Activated naive CD4-positive, alpha-beta T cell treated with anti-CD3 and anti-CD28 coated beads, Interleukin-2, amount 10 ng/mL, durations not matched to agents 7 days and 5 days (primary cell): ENCODE measurements around the gene IQCC.
A peak's percentile ranks its signal among the peaks of the same experiment; 100 is the strongest.
"Not testable (repeated sequence)": the region's sequence is repeated elsewhere in the genome, so short reads cannot be mapped to it uniquely, and the experiment has no call there.

ENCODE experiments used
- CTCF ChIA-PET: fragments of 350-600 bp; sonication (Branson Sonifier 250); formaldehyde crosslinking; loops from one replicate; lab custom pipeline; 2021; ENCODE audit warnings: antibody characterized with exemption; lab: Charles Lee
- DNase-seq: peaks from one replicate; pipeline ENCODE4 v3.0.0-alpha.2; 2020
- H3K27ac Mint-ChIP-seq: one replicate; pipeline ENCODE4 v1.8.0; 2021; ENCODE audit warnings: mild to moderate bottlenecking, moderate library complexity, mixed read lengths
- H3K27me3 Mint-ChIP-seq: one replicate; pipeline ENCODE4 v1.8.0; 2021; ENCODE audit warnings: mild to moderate bottlenecking, mixed read lengths
- H3K36me3 Mint-ChIP-seq: one replicate; pipeline ENCODE4 v1.8.0; 2021; ENCODE audit warnings: mixed read lengths
- H3K4me1 Mint-ChIP-seq: one replicate; pipeline ENCODE4 v1.8.0; 2021; ENCODE audit warnings: mixed read lengths
- H3K4me3 Mint-ChIP-seq: one replicate; pipeline ENCODE4 v1.8.0; 2021; ENCODE audit warnings: mild to moderate bottlenecking, moderate library complexity, mixed read lengths
- H3K9me3 Mint-ChIP-seq: one replicate; pipeline ENCODE4 v1.8.0; 2021; ENCODE audit warnings: mixed read lengths

Gene IQCC

GRCh38 chr1:32205401-32206370 lies at the start of gene IQCC:
Gene IQCC (plus strand): TSS chr1:32205671. CDS start chr1:32205682, 11 bp downstream.
- H3K27ac Mint-ChIP-seq = peak within 1 kb of the TSS; percentile 82
- H3K36me3 Mint-ChIP-seq = peaks cover 25% of the 10 kb centered on the region
- peaks cover 50% of the 10 kb centered on the region for H3K4me1 Mint-ChIP-seq
- peak within 1 kb of the TSS; percentile 85 for H3K4me3 Mint-ChIP-seq
- peak; percentile 90 for DNase-seq
- no peaks in the 10 kb centered on the region for H3K27me3 Mint-ChIP-seq
- CTCF ChIA-PET = interaction anchor here (0.8 to 3.7 kb wide), 3 partner anchors 10 to 18 kb away, joined by 3 to 35 read pairs (median 3); no protein-coding TSS in a partner anchor
- H3K9me3 Mint-ChIP-seq = no peaks in the 10 kb centered on the region

GRCh38 chr1:32159189-32159588 lies 46.3 kb upstream of the IQCC start:
- Mint-ChIP-seq H3K36me3 (peaks cover 57% of the 10 kb centered on the region), H3K4me3 (no peak overlapping the region), H3K27ac (no peak overlapping the region), H3K27me3 (no peaks in the 10 kb centered on the region), H3K4me1 (no peaks in the 10 kb centered on the region), H3K9me3 (no peaks in the 10 kb centered on the region)
- no peak for DNase-seq
- CTCF ChIA-PET = interaction anchor here (1.0 kb wide), 2 partner anchors 21 to 50 kb away, joined by 3 read pairs; no protein-coding TSS in a partner anchor

GRCh38 chr1:32163405-32163804 lies 42.1 kb upstream of the IQCC start:
- Mint-ChIP-seq H3K36me3 (peaks cover 50% of the 10 kb centered on the region), H3K9me3 (no peaks in the 10 kb centered on the region), H3K27me3 (no peaks in the 10 kb centered on the region), H3K27ac (no peak overlapping the region), H3K4me3 (no peak overlapping the region), H3K4me1 (no peaks in the 10 kb centered on the region)
- DNase-seq = no peak
- CTCF ChIA-PET = no interaction called here

GRCh38 chr1:32165633-32166032 lies 39.8 kb upstream of the IQCC start:
- H3K4me3 Mint-ChIP-seq, H3K4me1 Mint-ChIP-seq, H3K27me3 Mint-ChIP-seq, H3K9me3 Mint-ChIP-seq, DNase-seq, H3K27ac Mint-ChIP-seq: not testable (repeated sequence)
- CTCF ChIA-PET = interaction anchor here (1.0 kb wide), 1 partner anchor 51 kb away, joined by 3 read pairs; no protein-coding TSS in a partner anchor
- H3K36me3 Mint-ChIP-seq = peaks cover 50% of the 10 kb centered on the region

GRCh38 chr1:32170991-32171390 lies 34.5 kb upstream of the IQCC start:
- H3K27ac Mint-ChIP-seq = no peak overlapping the region
- CTCF ChIA-PET = no interaction called here
- DNase-seq = no peak
- H3K4me3 Mint-ChIP-seq = no peak overlapping the region
- peaks cover 16% of the 10 kb centered on the region for H3K4me1 Mint-ChIP-seq
- H3K36me3 Mint-ChIP-seq = peaks cover 64% of the 10 kb centered on the region
- H3K9me3 Mint-ChIP-seq = no peaks in the 10 kb centered on the region
- H3K27me3 Mint-ChIP-seq = no peaks in the 10 kb centered on the region

- no peak overlapping the region for H3K4me3 Mint-ChIP-seq
- H3K9me3 Mint-ChIP-seq = no peaks in the 10 kb centered on the region
- no peaks in the 10 kb centered on the region for H3K27me3 Mint-ChIP-seq
- no peak overlapping the region for H3K27ac Mint-ChIP-seq
- CTCF ChIA-PET = interaction anchor here (0.9 kb wide), 1 partner anchor 123 kb away, joined by 3 read pairs; no protein-coding TSS in a partner anchor
- peak; percentile 29 for DNase-seq
- peaks cover 54% of the 10 kb centered on the region for H3K36me3 Mint-ChIP-seq
- H3K4me1 Mint-ChIP-seq = peaks cover 16% of the 10 kb centered on the region
These were observed 32.7 kb upstream of the IQCC start for GRCh38 chr1:32172621-32173245.

- CTCF ChIA-PET = no interaction called here
- H3K27me3 Mint-ChIP-seq = peaks cover 4% of the 10 kb centered on the region
- peak overlapping the region; percentile 94 for H3K27ac Mint-ChIP-seq
- peaks cover 38% of the 10 kb centered on the region for H3K36me3 Mint-ChIP-seq
- H3K9me3 Mint-ChIP-seq = no peaks in the 10 kb centered on the region
- H3K4me1 Mint-ChIP-seq = peaks cover 37% of the 10 kb centered on the region
- peak overlapping the region; percentile 91 for H3K4me3 Mint-ChIP-seq
- DNase-seq = no peak
These were observed 26.9 kb upstream of the IQCC start for GRCh38 chr1:32178380-32179192.

- peak overlapping the region; percentile 91 for H3K4me3 Mint-ChIP-seq
- peaks cover 40% of the 10 kb centered on the region for H3K36me3 Mint-ChIP-seq
- no peak for DNase-seq
- peaks cover 42% of the 10 kb centered on the region for H3K4me1 Mint-ChIP-seq
- peak overlapping the region; percentile 94 for H3K27ac Mint-ChIP-seq
- CTCF ChIA-PET = no interaction called here
- no peaks in the 10 kb centered on the region for H3K9me3 Mint-ChIP-seq
- H3K27me3 Mint-ChIP-seq = peaks cover 4% of the 10 kb centered on the region
These were observed 26.4 kb upstream of the IQCC start for GRCh38 chr1:32179193-32179442.

GRCh38 chr1:32179443-32180185 lies 25.9 kb upstream of the IQCC start, which contains the start of gene TXLNA:
Gene TXLNA (plus strand): TSS chr1:32179675. CDS start chr1:32180346, 671 bp downstream.
- Mint-ChIP-seq H3K36me3 (peaks cover 40% of the 10 kb centered on the region), H3K4me1 (peaks cover 47% of the 10 kb centered on the region), H3K27ac (peak within 1 kb of the TSS; percentile 94), H3K27me3 (peaks cover 4% of the 10 kb centered on the region), H3K9me3 (no peaks in the 10 kb centered on the region), H3K4me3 (peak within 1 kb of the TSS; percentile 91)
- DNase-seq = peak; percentile 93
- CTCF ChIA-PET = interaction anchor here (0.6 to 1.2 kb wide), 3 partner anchors 20 to 36 kb away, joined by 3 to 7 read pairs (median 4); no protein-coding TSS in a partner anchor

GRCh38 chr1:32180186-32181060 lies 25.0 kb upstream of the IQCC start:
- peaks cover 42% of the 10 kb centered on the region for H3K36me3 Mint-ChIP-seq
- CTCF ChIA-PET = interaction anchor here (0.6 to 1.5 kb wide), 5 partner anchors 16 to 192 kb away, joined by 3 to 7 read pairs (median 3); no protein-coding TSS in a partner anchor
- H3K4me3 Mint-ChIP-seq = peak overlapping the region; percentile 91
- peaks cover 4% of the 10 kb centered on the region for H3K27me3 Mint-ChIP-seq
- H3K27ac Mint-ChIP-seq = peak overlapping the region; percentile 88
- H3K9me3 Mint-ChIP-seq = no peaks in the 10 kb centered on the region
- H3K4me1 Mint-ChIP-seq = peaks cover 53% of the 10 kb centered on the region
- peak; percentile 55 for DNase-seq

- H3K4me3 Mint-ChIP-seq = peak overlapping the region; percentile 91
- H3K27me3 Mint-ChIP-seq = peaks cover 4% of the 10 kb centered on the region
- CTCF ChIA-PET = interaction anchor here (1.1 to 1.5 kb wide), 3 partner anchors 18 to 192 kb away, joined by 3 to 7 read pairs (median 4); no protein-coding TSS in a partner anchor
- H3K9me3 Mint-ChIP-seq = no peaks in the 10 kb centered on the region
- H3K36me3 Mint-ChIP-seq = peaks cover 43% of the 10 kb centered on the region
- no peak for DNase-seq
- peaks cover 57% of the 10 kb centered on the region for H3K4me1 Mint-ChIP-seq
- peak overlapping the region; percentile 88 for H3K27ac Mint-ChIP-seq
These were observed 24.4 kb upstream of the IQCC start for GRCh38 chr1:32181065-32181464.

GRCh38 chr1:32181563-32181962 lies 23.9 kb upstream of the IQCC start:
- peaks cover 48% of the 10 kb centered on the region for H3K36me3 Mint-ChIP-seq
- H3K4me3 Mint-ChIP-seq = peak overlapping the region; percentile 91
- CTCF ChIA-PET = interaction anchor here (1.5 kb wide), 1 partner anchor 191 kb away, joined by 3 read pairs; no protein-coding TSS in a partner anchor
- H3K4me1 Mint-ChIP-seq = peaks cover 62% of the 10 kb centered on the region
- H3K27me3 Mint-ChIP-seq = peaks cover 4% of the 10 kb centered on the region
- H3K27ac Mint-ChIP-seq = peak overlapping the region; percentile 88
- DNase-seq = no peak
- no peaks in the 10 kb centered on the region for H3K9me3 Mint-ChIP-seq
